ENCODE results near the gene EHBP1L1. TPM values are rescaled to one million over a fixed set of nuclear protein-coding genes. Genes with fewer than 3 reads are reported as not detected.

Gene EHBP1L1
- total RNA-seq, 1 donor from 2014 or later = 10.1 TPM

GRCh38 chr11:65560555-65561418 lies 15.1 kb upstream of the EHBP1L1 start:
- H3K4me1 ChIP-seq (ENCODE audit: insufficient read depth, low read length) = peaks cover 51% of the 10 kb centered on the region
- peak overlapping the region; percentile 58 for H3K4me3 Mint-ChIP-seq (ENCODE audit: unreplicated experiment)
- peaks cover 28% of the 10 kb centered on the region for H3K4me1 Mint-ChIP-seq (ENCODE audit: low read depth, unreplicated experiment)
- H3K27me3 Mint-ChIP-seq (ENCODE audit: low read depth, unreplicated experiment) = peaks cover 1% of the 10 kb centered on the region
- DNase-seq (ENCODE audit: low read depth) (peak; percentile 80), FAIRE-seq (no peak)
- peak overlapping the region; percentile 55 for H3K9ac ChIP-seq (ENCODE audit: low read length)
- peaks cover 17% of the 10 kb centered on the region for H3K79me2 ChIP-seq (ENCODE audit: insufficient read depth, low read length)
- H3K4me3 ChIP-seq (ENCODE audit: insufficient read depth, low read depth, low read length) = no peak overlapping the region
- H3K27ac ChIP-seq (ENCODE audit: low read depth, low read length) = peak overlapping the region; percentile 92
- no peaks in the 10 kb centered on the region for H3K27me3 ChIP-seq (ENCODE audit: insufficient read depth, low read length)
- TF ChIP-seq, protein P1, sequence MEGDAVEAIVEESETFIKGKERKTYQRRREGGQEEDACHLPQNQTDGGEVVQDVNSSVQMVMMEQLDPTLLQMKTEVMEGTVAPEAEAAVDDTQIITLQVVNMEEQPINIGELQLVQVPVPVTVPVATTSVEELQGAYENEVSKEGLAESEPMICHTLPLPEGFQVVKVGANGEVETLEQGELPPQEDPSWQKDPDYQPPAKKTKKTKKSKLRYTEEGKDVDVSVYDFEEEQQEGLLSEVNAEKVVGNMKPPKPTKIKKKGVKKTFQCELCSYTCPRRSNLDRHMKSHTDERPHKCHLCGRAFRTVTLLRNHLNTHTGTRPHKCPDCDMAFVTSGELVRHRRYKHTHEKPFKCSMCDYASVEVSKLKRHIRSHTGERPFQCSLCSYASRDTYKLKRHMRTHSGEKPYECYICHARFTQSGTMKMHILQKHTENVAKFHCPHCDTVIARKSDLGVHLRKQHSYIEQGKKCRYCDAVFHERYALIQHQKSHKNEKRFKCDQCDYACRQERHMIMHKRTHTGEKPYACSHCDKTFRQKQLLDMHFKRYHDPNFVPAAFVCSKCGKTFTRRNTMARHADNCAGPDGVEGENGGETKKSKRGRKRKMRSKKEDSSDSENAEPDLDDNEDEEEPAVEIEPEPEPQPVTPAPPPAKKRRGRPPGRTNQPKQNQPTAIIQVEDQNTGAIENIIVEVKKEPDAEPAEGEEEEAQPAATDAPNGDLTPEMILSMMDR (IDR thresholded peaks at IDR 0.05; ENCODE audit: insufficient read depth, low read depth, low read length) = no peak
- no peaks in the 10 kb centered on the region for H3K9me3 ChIP-seq (ENCODE audit: insufficient read depth, low read depth, low read length)
- H3K27ac Mint-ChIP-seq (ENCODE audit: unreplicated experiment) = peak overlapping the region; percentile 56
- peaks cover 4% of the 10 kb centered on the region for H4K20me1 ChIP-seq (ENCODE audit: insufficient read depth, low read length)
- H3K36me3 Mint-ChIP-seq (ENCODE audit: low read depth, unreplicated experiment) = peaks cover 2% of the 10 kb centered on the region
- H2AFZ ChIP-seq (ENCODE audit: low read depth, low read length) = peak overlapping the region; percentile 61
- H3K36me3 ChIP-seq (ENCODE audit: insufficient read depth, low read length) = no peaks in the 10 kb centered on the region
- no peaks in the 10 kb centered on the region for H3K9me3 Mint-ChIP-seq (ENCODE audit: unreplicated experiment)
- peak overlapping the region; percentile 94 for H3K4me2 ChIP-seq (ENCODE audit: low read length)

- no peaks in the 10 kb centered on the region for H3K9me3 Mint-ChIP-seq (ENCODE audit: unreplicated experiment)
- Histone ChIP-seq H3K9ac (ENCODE audit: low read length) (no peak overlapping the region), H3K4me3 (ENCODE audit: insufficient read depth, low read depth, low read length) (no peak overlapping the region), H3K27me3 (ENCODE audit: insufficient read depth, low read length) (no peaks in the 10 kb centered on the region), H4K20me1 (ENCODE audit: insufficient read depth, low read length) (no peaks in the 10 kb centered on the region), H3K79me2 (ENCODE audit: insufficient read depth, low read length) (peaks cover 9% of the 10 kb centered on the region), H3K36me3 (ENCODE audit: insufficient read depth, low read length) (no peaks in the 10 kb centered on the region), H3K4me1 (ENCODE audit: insufficient read depth, low read length) (peaks cover 45% of the 10 kb centered on the region), H3K27ac (ENCODE audit: low read depth, low read length) (no peak overlapping the region), H3K4me2 (ENCODE audit: low read length) (no peak overlapping the region), H2AFZ (ENCODE audit: low read depth, low read length) (no peak overlapping the region), H3K9me3 (ENCODE audit: insufficient read depth, low read depth, low read length) (no peaks in the 10 kb centered on the region)
- peaks cover 1% of the 10 kb centered on the region for H3K27me3 Mint-ChIP-seq (ENCODE audit: low read depth, unreplicated experiment)
- TF ChIP-seq, protein P1 (IDR thresholded peaks at IDR 0.05; ENCODE audit: insufficient read depth, low read depth, low read length) = no peak
- DNase-seq (ENCODE audit: low read depth) = no peak
- no peaks in the 10 kb centered on the region for H3K36me3 Mint-ChIP-seq (ENCODE audit: low read depth, unreplicated experiment)
- no peak overlapping the region for H3K4me3 Mint-ChIP-seq (ENCODE audit: unreplicated experiment)
- no peak for FAIRE-seq
- peaks cover 21% of the 10 kb centered on the region for H3K4me1 Mint-ChIP-seq (ENCODE audit: low read depth, unreplicated experiment)
- H3K27ac Mint-ChIP-seq (ENCODE audit: unreplicated experiment) = no peak overlapping the region
These were observed 13.8 kb upstream of the EHBP1L1 start for GRCh38 chr11:65562020-65562419.

- Histone ChIP-seq H2AFZ (ENCODE audit: low read depth, low read length) (no peak overlapping the region), H3K27me3 (ENCODE audit: insufficient read depth, low read length) (no peaks in the 10 kb centered on the region), H4K20me1 (ENCODE audit: insufficient read depth, low read length) (no peaks in the 10 kb centered on the region), H3K9me3 (ENCODE audit: insufficient read depth, low read depth, low read length) (no peaks in the 10 kb centered on the region), H3K4me1 (ENCODE audit: insufficient read depth, low read length) (peaks cover 41% of the 10 kb centered on the region), H3K79me2 (ENCODE audit: insufficient read depth, low read length) (peaks cover 6% of the 10 kb centered on the region), H3K36me3 (ENCODE audit: insufficient read depth, low read length) (no peaks in the 10 kb centered on the region), H3K9ac (ENCODE audit: low read length) (no peak overlapping the region), H3K4me2 (ENCODE audit: low read length) (no peak overlapping the region), H3K4me3 (ENCODE audit: insufficient read depth, low read depth, low read length) (no peak overlapping the region), H3K27ac (ENCODE audit: low read depth, low read length) (no peak overlapping the region)
- Mint-ChIP-seq H3K4me3 (ENCODE audit: unreplicated experiment) (no peak overlapping the region), H3K36me3 (ENCODE audit: low read depth, unreplicated experiment) (no peaks in the 10 kb centered on the region), H3K4me1 (ENCODE audit: low read depth, unreplicated experiment) (peaks cover 18% of the 10 kb centered on the region), H3K9me3 (ENCODE audit: unreplicated experiment) (no peaks in the 10 kb centered on the region), H3K27me3 (ENCODE audit: low read depth, unreplicated experiment) (peaks cover 1% of the 10 kb centered on the region), H3K27ac (ENCODE audit: unreplicated experiment) (no peak overlapping the region)
- DNase-seq (ENCODE audit: low read depth) (no peak), FAIRE-seq (no peak)
- no peak for TF ChIP-seq EZH2 (IDR thresholded peaks at IDR 0.05; ENCODE audit: insufficient read depth, low read length)
- TF ChIP-seq, protein P1 (IDR thresholded peaks at IDR 0.05; ENCODE audit: insufficient read depth, low read depth, low read length) = no peak
These were observed 13.1 kb upstream of the EHBP1L1 start for GRCh38 chr11:65562788-65563187.
